Measurements from ENCODE around the gene MAP3K12.

Gene MAP3K12

DNA sequence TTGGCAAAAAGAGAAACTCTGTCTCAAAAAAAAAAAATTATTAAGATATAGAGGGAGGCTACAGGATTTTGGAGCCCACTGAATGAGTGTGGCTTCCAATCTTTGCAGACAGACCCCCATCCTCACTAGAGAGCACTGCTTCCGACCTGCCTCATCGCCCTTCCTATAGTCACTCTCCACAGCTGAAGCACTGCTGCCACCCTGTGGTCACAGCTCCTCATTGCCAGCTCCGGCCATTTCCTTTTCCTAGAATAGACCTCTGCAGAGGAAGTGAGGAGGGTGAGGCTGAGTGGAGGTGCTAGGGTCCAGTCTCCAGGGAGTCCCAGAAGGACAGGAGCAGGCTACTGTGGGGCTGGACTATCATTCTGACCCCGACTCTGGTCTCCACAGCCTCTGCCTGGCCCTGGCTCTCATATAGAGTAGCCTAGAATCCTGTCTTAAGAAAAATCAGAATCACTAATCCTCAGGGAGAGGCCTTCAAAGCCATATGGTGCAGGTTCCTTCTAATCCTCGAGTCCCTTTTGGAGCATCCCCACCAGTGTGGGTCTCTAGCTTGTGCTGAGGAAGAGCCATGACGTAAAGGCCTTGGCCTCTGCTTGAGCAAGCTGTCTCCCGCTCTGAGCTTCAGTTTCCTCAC is 9.4 kb upstream of the MAP3K12 start:
- DNase-seq, result peak; percentile 88 to 89

GRCh38 chr12:53507603-53507885 is 8.3 kb upstream of the MAP3K12 start:
- DNase-seq, result no peak

- DNase-seq, result no peak
These were observed 7.8 kb upstream of the MAP3K12 start, which contains the start of gene NPFF for GRCh38 chr12:53506881-53507602. TSS of gene NPFF (minus strand) at chr12:53507484. CDS start at chr12:53507474, 10 bp downstream.

DNA sequence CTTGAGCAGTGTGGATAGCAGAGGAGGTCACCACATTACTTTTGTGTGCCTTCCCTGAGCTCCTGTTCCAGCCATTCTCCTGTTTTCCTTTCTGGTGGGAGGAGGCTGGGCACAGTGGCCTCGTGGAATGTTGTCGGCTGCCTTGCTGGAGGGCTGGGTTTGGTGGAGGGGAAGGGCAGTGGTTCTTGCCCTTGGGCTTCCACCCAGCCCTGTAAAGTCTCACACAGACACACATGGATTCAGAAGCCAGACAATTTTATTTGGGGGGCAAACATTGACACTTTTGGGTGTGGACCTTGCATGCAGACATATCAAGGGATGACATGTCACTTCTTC is 7.2 kb upstream of the MAP3K12 start:
- DNase-seq, result no peak

GRCh38 chr12:53505555-53506449 is 6.5 kb upstream of the MAP3K12 start:
- no peak for DNase-seq

- no peak for DNase-seq
These were observed 5.8 kb upstream of the MAP3K12 start for GRCh38 chr12:53505086-53505485.

DNA sequence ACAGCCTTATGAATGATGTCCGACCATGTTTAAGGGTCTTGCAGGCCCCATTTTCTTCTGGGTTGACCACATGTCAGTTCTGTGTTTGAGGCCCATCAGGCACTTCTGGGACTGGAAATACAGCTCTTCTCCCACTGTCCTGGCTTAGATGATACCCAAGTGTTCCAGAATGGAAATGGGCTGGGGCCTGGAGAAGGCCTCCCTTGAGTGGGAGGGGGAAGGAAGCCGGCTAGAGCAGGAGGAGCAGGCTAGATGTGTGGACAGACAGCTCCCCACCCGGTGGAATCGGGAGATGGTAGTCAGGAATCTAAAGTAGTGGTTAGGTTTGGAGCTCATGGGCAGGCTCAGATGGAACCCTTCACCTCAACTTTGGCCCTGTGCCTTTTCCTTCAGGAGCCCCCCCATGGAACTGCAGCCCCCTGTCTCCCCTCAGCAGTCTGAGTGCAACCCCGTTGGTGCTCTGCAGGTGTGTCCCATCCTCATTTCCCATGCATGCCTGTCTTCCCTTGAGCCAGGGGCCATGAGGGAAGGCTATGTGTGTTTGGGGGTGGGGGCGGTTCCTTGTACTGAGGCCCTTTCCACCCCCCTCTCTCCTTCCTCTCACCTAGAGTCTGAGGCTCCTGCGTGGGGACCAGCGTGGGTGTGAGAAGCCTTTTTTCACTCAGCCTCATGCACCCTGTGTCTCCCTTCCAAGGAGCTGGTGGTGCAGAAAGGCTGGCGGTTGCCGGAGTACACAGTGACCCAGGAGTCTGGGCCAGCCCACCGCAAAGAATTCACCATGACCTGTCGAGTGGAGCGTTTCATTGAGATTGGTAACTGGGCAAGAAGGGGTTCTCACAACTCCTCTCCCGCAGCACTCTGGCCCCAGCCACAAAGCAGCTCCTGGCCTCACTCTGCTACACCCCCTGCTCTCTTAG is 5.0 kb upstream of the MAP3K12 start:
- DNase-seq, result no peak

GRCh38 chr12:53502983-53503728 is 3.9 kb upstream of the MAP3K12 start:
- no peak for DNase-seq

DNA sequence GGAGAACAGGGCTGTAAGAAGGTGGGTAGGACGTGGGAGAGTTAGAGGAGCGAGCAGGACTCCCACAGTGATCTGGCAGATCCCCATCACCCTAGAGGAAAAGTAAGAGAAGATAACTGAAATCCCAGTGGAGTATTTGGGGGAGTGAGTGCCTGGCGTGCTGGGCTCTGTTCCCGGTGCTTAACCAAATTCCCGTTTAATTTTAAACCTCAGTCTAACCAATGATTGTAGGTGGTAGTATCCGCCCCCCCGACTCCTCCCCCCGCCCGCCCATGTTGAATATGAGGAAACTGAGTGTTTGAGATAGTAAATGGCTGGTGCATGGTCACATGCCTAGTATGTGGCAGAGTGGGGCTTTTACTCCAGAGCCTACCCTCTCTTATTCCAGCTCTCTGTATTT is 3.1 kb upstream of the MAP3K12 start:
- no peak for DNase-seq

DNA sequence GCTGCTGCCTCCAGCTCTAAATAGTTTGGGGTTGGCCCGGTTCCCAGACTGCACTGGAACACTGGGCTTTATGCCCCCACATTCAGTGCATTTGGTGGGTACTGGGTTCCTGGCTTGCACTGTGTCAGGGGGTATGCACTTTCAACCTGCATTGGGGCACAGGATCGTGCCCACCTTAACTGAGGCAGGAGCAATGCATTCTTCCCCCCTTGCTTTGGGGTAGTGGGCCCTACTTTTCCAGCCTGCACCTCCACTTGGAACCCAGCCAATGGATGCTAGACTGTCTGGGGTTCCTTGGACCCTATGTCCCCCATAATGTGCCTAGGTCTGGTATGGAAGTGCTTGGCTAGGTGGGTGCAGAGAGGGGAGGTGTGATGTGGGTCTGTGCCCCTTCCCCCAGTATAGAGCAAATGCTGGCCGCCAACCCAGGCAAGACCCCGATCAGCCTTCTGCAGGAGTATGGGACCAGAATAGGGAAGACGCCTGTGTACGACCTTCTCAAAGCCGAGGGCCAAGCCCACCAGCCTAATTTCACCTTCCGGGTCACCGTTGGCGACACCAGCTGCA is 2.4 kb upstream of the MAP3K12 start:
- no peak for DNase-seq

GRCh38 chr12:53500776-53501614 is 1.7 kb upstream of the MAP3K12 start, which contains the start of gene TARBP2:
TSS of gene TARBP2 (plus strand) at chr12:53501283. CDS start at chr12:53501409, 126 bp downstream.
- peak; percentile 93 to 97 for DNase-seq

- DNase-seq, result no peak
These were observed 1.0 kb upstream of the MAP3K12 start for GRCh38 chr12:53500142-53500775.

DNA sequence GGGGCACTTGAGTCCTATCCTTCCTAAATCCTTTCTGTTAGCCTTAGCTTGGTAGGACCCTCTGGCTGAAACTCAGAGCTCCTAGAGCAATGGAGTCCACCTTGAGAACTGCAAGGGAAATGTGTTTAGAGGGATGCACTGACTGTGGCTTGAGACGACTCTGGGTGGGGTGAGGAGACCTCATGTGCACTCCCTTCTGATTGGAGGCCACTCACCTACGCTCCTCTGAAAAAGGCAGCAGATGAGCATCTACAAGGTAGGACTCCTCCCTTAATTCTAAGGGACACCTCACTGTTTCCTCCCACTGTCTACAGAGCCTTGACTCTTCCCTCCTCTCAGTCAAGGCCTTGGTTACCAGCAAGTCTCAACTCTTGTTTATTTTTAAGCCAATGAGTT is 1.0 kb downstream of the MAP3K12 start:
- no peak for DNase-seq

- no peak for DNase-seq
These were observed 1.8 kb downstream of the MAP3K12 start for GRCh38 chr12:53497461-53497860.

DNA sequence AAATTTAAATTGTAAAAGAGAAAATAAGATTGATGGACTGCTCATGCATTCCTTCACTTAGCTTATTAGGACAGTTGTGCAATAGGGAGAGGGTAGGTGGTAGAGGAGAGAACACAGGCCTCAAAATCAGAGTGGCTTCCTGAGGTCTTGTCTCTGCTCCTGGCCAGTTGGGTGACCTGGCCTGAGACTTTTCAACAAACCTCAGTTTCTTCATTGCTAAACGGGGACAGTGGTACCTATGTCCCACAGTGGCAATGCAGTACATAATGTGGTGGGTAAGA is 2.6 kb downstream of the MAP3K12 start:
- no peak for DNase-seq

- DNase-seq, result no peak
These were observed 3.1 kb downstream of the MAP3K12 start for GRCh38 chr12:53495903-53496751.

GRCh38 chr12:53493610-53494391 is 5.5 kb downstream of the MAP3K12 start:
- DNase-seq, result no peak

GRCh38 chr12:53492830-53493609 is 6.2 kb downstream of the MAP3K12 start:
- DNase-seq, result peak; percentile 89 to 90

All from stimulated activated CD4-positive, alpha-beta T cell treated with anti-CD3 and anti-CD28 coated beads, Interleukin-2, amount 100 ng/mL, for 24 hours (primary cell).